HG02623 (cell line): ENCODE measurements around the gene ERFE.

Source experiments
- ATAC-seq: cut with Tn5 transposase; IDR thresholded peaks from one replicate; pipeline ENCODE4 v1.9.1; 2021; ENCODE audit warnings: moderate library complexity; ENCODE audit not compliant: unreplicated experiment

ERFE gene

DNA sequence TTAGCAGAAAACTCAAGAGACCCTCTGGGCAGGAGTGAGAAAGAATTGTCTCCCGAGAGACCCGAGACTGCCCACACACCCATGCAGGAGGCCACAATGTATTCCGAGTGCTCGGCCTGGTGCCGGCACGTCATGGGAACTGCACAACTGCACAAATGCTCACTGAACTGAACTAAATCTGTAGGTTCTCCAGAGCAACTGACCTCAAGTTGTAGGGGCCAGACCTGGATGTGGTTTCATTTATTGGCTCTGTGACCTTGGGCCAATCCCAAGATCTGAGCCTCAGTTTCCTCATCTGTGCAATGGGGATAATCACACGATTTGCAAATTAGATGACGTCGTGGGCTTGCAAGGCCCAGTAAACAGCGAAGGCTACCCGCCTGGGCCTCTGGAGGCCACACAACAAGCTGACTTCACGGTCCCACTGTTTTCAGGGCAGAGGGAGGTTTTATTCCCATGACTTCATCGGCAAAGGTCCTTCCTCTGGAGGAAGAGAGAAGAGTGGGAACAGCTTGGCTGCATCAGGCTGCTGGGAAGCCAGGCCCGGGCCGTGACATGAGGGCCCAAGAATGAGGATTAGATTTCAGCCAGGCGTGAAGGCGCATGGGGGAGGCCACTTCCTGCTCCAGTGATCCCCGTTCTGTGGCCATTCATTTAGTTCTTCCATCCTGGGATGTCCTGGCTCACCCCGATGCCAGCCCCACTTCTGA is 3.6 kb upstream of the ERFE start:
- ATAC-seq = no peak

DNA sequence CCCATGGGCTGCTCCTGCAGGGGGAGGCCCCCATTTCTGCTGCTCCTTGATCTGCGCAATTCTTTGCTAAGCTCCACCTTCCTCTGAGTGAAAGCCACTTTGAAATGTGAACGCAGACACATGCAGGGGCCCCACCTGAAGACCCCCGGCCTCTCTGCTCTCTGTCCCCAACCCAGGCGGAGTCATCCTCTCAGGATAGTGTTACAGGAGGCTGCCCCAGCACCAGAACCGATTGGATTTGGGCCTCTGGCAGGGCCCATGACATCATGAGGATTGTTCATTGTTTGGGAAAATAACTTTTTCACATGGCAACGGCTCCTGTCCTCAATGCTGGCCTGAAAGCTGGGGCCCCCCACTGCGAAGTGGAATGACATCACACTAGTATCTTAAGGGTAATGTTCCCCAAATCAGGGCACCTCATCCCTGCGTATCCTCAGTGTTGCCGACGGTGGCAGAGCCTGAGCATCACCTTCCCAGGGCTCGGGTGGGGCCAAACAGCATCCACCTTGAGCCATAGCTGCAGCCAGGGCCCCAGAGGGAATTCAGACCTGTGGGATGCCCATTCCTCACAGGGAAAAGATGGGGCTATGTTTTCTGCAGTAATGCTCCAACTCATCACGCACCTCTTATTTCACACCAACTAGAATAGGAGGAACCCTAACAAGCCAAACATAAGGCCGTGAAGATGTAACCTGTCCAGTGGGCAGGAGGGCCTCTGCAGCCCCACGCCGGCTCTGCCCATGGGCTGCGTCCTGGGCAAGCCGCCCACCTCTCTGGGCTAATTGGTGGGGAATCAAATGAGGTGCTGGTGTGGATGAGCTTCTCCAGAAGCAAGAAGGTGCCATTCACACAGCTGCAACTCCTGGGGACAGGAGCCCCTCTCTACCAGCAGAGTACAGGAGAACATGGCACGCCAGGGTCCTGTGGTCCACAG is 2.7 kb upstream of the ERFE start:
- no peak for ATAC-seq

DNA sequence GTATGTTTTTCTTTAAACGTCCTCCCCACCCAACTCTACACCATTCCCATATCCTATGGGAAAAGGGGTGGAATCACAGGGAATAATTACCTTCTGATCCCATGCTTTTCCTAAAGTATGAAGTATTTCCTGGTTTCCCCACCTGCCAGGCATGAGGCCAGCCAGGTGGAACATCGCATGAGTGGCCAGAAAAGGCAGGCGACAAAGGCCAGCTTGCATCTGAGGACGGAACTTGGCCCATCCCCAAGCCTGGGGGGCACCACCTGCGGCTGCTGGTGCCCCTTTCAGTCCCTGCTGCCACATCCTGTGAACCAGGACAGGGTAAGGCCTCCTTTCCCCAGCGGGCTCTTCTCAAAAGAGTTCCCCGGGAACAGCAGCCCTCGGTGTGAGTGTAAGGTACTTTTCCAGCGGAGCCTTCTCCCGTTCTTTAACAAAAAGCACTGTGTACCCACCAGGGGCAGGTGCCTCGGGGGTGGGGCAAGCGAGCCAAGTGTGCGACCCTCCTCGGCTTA is 1.2 kb upstream of the ERFE start:
- ATAC-seq = no peak

DNA sequence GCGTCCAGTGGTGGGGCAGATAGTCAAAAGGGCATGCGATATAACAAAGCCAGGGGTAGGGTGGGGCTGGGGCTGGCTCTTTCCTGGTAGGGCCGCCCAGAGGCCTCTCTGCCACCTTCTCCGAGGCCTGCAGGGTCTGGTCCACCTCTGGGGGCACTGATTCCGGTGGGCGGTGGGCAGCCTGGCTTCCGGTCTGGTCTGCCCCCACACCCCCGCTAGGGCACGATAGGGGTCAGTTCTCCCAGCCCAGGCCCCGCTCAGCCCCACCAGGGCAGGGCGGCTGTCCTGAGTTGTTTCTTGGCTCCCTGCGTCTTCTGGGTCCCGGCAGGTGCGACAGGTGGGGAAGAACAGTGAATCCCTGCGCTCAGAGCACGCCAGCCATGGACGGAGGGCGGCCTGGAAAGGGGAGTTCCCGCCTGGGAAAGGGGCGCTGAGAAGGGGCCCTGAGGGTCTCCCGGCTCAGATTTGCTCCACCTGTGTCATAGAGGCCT is 707 bp upstream of the ERFE start:
- ATAC-seq = no peak

DNA sequence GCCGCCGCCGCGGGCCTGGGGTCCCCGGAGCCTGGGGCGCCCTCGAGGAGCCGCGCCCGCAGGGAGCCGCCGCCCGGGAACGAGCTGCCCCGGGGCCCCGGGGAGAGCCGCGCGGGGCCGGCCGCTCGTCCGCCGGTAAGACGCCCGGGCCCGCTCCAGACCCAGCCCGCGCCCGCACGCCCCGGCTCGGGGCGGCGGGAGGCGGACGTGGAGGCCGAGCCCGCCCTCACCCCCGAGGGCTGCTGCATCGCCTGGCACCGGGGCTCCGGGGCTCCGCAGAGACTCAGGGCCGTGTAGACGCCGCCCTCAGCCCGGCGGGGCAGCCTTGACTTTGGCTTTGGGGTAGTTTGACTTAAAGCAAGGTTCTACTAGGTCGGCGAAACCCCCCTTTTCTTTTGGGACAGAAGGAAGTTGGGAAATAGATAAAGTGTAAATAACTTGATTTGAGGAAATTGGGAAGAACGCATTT is 335 bp downstream of the ERFE start:
- no peak for ATAC-seq

DNA sequence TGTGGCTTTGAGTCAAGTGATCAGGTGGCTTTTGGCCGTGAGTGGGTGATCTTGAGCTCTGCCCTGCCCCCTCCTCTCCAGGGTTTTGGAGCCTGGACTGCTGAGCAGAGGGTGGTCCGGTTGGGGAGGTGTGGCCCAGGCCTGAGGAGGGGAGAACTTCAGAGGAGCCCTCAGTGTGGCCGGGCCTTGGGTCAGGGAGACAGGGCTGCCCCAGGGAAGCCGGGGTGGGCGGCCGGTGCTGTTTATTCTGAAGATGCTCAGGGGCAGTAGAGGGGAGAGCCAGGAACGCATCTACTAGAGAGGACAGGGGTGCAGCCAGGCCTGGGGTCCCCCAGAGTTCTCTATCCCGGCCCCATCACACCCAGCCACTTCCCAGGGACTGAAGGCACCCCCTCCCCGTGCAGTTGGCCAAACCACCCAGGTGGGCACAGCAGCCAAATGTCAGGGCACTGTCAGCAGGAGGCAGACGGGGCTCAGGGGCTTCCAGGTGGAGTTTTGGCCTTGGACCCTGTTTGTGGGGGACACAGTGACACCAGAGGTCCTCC is 963 bp downstream of the ERFE start:
- ATAC-seq = no peak

DNA sequence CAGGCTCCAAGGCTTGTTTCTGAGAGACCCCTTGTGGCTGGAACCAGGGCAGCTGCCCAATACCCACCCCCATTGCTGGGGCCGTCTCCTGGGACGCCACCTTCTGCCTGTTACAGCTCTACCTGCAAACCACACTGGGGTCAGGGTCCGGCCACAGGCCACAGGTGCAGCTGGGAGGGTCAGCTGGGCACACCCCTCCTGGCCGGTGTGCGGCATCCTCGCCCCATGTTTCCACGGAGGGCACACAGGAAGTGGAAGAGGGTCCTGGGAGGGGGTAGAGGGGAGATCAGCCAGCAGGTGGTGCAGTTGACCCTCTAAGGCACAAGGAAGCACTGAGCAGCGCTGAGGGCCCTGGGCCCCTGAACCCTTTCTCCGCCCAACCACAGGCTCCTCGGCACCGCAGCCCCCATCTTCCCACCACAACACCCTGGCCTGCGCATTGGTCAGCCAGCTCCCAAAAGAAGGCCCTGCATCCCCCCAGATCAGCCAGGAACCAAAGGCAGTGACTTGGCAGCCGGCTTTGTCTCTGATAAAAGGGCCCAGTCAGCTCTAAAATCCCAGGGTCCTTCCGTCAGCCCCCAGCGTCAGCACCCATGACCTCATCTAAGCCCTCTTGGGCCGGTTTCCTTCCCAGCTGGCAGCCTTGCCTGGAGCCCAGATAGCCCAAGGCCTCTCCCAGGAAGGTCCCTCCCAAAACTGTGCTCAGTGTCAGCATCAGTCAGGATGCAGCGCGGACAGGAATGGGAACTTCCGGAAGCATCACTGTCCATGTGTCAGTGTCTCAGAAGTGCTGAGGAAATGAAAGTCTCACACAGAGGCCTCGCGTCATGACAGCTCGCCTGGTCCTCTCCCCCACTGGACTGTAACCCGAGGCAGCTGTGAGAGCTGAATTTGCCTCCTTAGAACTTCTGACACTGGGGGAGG is 1.7 kb downstream of the ERFE start:
- ATAC-seq = no peak

DNA sequence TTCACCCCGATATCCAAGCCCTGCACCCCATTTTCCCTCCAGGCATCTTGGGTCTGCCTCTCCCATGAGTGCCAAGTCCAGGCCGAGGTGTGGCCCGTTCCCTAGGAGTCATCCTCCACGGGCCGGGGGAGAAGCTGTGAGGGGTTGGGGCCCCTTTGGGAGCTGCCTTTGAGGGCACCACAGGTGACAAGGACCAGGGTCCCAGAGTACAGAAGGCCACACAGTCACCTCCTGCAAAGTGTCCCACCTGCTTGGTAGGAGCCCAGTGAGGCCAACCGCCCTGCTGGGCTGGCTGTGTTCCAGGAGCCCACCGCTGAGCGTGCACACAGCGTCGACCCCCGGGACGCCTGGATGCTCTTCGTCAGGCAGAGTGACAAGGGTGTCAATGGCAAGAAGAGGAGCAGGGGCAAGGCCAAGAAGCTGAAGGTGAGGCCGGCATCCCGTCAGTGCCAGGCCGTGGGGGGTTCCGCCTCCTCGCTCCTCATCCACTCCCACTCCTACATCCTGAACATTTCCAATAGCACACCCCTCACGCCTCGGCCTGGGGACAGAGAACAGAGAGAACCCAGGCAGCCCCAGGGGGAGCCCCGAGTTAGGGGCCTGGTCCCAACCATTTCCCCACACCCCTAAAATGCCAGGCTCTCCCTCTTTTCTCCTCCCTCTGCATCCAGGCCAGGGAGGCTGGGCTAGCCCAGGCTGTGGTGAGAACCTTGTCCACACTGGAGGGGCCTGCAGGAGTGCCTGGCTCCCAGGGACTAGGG is 2.7 kb downstream of the ERFE start:
- no peak for ATAC-seq

DNA sequence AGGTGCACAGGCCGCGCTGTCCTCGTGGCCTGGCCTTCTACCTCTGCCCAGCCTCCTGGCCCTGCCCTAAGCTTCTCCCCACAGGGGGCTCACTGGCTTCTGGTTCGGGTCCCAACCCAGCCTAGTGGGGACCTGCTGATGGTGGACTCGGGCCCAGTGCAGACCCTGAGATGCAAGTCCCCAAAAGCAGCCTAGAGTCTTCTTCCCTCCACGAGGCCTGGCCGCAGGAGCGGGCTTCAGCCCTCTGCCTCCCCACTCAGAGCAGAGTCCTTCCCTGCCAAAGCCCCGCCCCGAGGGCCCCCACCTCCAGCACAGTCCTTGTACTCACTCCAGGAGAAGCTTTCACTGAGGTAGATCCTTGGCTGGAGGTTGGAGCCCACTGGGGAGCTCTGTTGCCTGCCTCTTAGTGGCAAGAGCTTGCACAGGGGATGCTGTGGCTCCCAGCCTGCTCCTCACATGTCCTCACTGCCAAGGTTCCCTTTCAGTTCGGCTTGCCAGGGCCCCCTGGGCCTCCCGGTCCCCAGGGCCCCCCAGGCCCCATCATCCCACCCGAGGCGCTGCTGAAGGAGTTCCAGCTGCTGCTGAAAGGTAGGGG is 3.6 kb downstream of the ERFE start:
- ATAC-seq = no peak

DNA sequence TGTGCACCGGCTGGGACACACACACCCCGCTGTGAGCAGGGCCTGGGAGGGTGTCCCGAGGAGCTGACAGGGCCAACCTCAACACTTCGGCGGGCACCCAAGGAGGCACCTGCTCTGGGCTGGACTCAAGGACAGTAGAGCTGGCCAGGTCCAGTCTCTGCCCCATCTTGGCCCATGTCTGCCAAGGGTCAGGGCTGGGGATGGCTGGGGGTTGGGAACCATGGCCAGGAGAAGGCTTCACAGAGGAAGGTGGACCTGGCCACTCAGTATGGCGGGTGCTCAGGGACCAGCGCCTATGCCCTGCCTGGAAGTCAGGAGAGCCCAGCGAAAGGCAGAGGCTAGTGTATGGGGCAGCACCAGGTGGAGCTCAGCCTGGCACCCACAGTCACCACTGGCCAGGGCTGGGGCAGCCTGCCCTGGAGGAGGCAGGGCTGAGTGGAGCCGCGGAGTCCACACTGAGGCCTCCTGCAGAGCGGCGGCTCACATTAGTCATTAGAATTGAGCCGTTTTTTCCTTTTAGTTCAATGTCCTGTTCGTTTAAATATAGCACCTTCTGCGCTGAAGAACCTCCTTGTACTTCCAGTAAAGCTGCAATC is 4.2 kb downstream of the ERFE start:
- no peak for ATAC-seq

DNA sequence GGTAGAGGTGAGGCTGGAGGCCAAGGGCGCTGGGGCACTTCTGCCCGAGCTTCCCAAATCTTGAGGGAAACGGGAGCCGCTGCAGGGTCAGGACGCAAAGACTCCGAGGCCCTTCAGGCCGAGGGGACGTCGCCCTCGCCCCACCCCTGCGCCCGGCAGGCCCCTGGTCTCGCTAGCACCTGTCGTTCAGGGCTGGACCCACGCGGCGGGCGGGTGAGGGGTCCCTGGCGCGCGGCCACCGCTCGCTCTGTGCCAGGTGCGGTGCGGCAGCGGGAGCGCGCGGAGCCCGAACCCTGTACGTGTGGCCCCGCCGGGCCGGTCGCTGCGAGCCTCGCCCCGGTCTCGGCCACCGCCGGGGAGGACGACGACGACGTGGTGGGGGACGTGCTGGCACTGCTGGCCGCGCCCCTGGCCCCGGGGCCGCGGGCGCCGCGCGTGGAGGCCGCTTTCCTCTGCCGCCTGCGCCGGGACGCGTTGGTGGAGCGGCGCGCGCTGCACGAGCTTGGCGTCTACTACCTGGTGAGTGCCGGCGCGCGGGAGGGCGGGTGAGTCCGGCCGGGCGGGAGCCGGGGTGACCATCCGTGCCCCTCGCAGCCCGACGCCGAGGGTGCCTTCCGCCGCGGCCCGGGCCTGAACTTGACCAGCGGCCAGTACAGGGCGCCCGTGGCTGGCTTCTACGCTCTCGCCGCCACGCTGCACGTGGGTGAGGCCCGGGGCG is 4.9 kb downstream of the ERFE start:
- ATAC-seq = no peak

DNA sequence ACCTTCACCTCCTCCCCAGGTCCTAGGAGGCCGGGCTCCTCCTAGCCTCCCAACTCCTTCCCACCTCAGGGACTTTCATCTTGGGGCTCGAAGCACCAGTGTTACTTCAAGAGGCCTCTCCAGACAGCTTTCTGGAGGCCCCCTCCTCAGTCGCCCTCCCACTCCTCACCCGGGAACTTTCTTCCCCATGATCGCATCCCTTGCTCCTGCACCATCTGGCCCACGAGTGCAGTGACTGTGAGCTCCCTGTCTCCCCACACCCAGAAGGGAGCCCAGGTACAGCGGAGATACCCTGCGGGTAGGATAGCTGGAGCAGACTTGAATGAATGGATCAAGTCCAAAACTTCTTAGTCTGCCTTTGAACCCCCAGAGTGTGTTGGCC is 6.1 kb downstream of the ERFE start:
- no peak for ATAC-seq

DNA sequence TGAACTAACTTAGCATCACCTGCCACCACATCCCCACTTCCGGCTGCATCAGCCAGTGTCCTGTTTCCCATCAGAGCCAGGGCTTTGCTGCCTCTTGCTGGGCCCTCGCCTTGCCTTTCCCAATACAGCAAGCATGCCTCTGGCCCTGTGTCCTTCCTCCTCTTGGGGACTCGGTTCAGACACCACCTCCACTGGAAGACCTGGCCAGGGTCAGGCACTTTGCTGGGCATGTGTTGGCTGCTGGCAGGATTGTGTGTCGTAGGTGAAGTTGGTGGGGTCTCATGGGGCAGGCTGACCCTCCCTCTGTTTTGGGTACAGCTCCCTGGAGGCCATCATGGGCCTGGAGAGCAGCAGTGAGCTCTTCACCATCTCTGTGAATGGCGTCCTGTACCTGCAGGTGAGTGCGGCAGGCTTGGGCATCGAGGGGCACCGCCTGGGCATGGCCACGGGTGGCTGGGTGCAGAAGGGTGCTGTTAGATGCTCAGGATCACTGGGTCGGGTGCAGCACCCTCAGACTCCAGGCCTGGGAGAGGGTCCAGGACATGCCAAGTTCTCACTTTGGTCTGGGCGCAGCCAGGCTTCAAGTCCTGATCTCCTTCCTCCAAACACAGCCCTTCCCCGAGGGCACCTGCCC is 6.6 kb downstream of the ERFE start:
- no peak for ATAC-seq

DNA sequence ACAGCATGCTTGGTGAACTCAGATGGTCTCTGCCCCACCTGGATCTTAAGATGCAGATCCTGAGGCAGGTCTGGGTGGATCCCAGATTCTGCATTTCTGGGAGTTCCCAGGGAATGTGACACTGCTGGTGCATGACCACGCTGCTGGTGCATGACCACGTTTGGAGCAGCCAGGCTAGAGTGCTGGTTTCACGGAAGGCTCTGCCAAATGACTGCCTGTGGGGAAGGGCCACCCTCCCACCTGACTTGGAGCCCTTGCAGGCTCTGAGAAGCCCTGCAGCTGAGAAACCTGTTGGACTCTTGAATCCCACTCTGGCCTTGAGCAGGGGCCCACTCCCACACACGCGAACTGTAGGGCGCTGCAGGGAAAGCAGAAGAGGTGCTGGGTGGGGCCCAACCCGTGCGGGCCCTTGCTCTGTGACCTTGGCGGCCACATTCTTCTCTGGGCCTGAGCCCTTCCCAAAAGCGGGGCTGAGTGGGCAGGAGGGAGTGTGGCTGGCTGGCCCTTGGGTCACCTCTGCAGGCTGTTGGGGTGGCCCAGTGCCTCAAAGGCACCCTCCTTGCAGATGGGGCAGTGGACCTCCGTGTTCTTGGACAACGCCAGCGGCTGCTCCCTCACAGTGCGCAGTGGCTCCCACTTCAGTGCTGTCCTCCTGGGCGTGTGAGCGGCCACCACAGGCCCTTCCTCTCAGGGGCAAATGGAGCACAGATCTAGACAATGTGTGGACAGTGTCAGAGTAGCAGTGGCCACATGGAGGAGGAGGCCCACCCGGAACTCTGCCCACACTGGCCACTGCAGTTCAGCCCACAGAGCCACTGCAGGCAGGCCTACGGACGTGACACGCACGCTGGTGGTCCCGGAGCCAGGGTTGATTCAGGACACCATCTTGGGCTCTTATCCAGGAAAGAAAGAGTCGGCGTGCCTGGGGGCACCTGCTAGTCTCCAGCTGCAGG is 7.9 kb downstream of the ERFE start:
- no peak for ATAC-seq

DNA sequence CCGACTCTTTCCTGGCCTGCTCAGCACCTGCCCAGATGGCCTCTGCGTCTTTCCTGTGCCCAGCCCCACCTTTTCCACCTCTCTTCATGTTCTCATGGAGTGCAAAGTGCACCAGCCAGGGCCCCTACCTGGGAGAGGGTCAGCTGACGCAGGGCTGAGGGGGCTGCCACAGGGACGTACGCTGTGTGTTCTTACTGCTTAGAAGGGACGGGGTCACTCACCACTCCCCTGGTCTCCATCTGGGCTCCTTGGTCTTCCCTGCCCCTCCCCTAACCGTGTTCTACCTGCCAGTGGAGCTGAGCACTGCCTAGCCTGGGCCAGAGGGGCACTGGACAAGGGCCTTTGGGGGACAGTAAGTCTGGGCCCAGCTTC is 8.6 kb downstream of the ERFE start:
- no peak for ATAC-seq

DNA sequence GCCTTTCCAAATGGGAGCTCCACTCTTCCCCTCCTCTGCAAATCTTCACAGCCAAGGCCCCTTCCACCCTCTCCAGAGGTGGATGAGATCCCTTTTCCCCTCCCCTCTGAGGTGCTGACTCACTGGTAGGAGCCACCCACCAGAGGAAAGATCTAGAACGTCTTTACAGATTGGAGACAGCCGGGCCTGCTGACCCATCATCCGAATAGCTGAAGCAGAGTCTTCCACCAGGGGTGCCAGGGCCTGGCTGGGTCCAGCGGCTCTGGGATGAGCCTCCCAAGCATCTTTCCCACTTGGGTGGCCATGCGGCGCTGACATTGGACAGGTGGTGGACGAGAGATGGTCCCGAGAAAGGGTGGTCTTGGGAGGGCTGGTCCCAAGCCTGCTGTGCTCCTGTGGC is 9.0 kb downstream of the ERFE start:
- no peak for ATAC-seq
